KBM-7 (cell line): Measurements from ENCODE around the gene CACNB2.

ENCODE experiments used
- DNase-seq: peaks from one replicate; pipeline ENCODE4 v3.0.0-alpha.2; 2015
- in situ Hi-C: fragments of 300-500 bp; cut with MboI; formaldehyde crosslinking; loops from 2 replicates; pipeline ENCODE4 v1.14.3; 2020; ENCODE audit warnings: low sequenced_read_pairs, low pct_unique_long_range_greater_than_20kb, mixed read lengths

CACNB2 gene

DNA sequence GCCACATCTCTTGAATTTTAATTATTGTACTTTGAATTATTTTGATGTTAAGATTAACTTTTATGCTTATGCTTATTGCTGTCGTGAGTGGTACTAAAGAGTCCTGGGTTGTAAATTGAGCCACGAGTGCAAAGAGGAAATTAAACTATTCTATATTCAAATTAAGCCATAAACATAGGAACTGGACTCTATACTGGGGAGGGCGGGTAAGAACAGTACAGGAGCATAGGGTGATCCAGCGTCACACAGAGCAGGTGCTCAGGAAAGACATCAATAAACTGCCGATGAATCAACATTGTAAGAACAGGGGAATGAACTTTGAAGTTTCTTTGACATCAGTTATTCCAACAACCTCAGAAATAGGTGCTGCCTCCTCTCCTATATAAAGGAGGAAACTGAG lies 219.6 kb downstream of the CACNB2 start:
- in situ Hi-C loops, result no loop called here
- DNase-seq, result no peak

DNA sequence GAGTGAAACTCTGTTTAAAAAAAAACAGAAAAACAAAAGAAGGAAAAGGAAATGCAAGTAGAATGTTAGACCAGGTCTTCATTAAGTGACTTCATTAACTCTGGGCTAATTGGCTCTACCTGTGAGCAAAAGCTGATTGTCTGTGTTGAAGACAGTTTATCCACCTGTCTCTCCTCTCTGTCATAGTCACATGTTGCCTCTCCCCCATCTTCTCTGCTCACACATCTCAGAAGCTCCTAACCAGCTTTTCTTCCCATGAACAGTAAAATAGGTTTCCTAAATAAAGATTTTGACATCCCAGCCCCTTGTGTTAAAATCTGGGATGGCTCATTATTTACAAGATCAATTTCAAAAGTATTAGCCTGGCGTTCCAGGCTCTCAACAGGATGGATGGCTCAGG lies 222.7 kb downstream of the CACNB2 start:
- in situ Hi-C loops, result no loop called here
- no peak for DNase-seq

DNA sequence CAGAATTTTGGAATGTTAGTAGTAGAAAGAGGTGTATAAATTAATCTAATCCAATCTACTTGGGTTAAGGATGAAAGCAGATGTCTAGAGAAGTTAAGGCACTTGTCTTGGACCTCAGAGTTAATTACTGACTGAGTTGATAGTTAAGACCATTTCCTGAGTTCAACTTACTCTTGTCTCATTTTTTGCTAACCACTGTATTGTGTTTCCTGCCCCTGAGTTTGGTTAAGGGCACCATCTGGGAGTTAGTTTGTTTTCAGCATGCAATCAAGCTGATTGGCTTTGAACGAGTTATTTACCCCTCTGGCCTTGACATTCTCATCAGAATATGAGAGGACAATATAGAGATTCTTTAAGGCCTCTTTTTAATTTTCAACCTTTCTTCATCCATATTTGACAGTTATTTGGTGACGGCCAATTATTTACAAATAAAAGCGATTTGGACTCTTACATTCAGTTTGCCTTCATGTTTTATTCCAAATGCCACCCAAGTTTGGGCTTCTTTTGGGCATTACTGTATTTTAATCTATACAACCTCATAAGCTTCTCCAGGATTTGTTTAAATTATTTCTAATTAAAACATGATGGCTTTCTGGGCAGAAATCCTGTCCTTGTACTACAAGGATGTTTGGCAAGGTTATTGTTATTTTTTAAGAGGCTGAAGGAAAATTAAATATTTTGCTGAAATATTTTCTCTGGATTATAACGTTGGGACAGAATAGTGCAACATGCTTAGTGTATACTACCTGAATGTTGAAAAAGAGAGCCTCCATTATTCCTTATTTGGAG lies 225.0 kb downstream of the CACNB2 start:
- no peak for DNase-seq
- in situ Hi-C loops, result no loop called here

DNA sequence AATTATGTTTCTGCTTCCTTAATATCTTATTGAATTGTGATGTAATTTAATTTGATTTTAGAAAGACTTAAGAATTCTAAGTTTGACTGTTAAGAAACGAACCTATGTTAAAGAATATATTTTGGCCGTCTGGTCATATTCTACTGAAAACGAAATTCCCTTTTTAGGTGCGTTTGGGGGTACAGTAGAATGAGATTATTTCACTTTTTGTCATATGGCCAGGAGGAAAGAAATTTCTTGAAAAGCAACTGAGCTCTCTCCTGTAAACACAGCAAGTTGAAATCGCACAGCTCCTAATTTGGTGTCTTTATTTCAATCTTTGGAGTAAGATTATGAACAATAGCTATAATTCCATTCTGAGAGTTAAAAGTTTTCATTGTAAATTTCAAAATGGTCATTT lies 227.6 kb downstream of the CACNB2 start:
- no peak for DNase-seq
- in situ Hi-C loops, result no loop called here

DNA sequence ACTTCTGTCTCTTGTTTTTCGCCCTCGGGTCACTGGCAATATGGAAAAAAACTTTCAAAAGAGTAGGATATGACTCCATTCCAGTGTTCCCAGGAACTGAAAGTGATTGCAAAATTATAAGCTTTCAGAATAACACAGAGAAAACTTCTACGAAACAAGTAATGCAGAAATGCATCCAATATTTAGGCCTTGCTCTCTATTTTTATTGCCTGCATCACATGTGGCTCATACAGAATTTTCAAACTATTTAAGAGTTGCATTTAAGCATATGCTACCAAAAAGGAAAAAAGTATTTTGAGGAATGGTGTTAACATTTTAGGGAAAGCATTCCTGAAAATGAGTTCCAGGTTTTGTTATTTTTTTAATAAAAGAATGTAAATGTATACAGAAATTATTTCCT lies 228.0 kb downstream of the CACNB2 start:
- no peak for DNase-seq
- in situ Hi-C loops, result no loop called here

DNA sequence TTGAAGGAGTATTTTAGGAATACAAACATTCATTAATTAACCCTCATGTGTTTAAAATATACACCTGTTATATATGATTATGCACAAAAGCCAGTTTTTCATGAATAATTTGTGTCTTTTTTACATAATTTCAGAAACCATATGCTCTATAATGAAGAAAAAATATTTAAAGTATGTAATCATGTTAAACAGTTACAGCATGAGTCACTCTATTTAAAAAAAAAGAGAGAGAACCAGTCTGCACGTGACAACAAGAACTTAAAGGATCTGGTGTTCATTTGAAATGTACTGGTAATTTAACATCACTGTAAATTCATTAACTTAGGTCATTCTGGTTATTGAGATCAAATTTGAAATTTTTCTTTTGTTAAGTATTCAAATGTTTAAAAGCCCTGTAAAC lies 228.5 kb downstream of the CACNB2 start:
- DNase-seq, result no peak
- in situ Hi-C loops, result no loop called here

DNA sequence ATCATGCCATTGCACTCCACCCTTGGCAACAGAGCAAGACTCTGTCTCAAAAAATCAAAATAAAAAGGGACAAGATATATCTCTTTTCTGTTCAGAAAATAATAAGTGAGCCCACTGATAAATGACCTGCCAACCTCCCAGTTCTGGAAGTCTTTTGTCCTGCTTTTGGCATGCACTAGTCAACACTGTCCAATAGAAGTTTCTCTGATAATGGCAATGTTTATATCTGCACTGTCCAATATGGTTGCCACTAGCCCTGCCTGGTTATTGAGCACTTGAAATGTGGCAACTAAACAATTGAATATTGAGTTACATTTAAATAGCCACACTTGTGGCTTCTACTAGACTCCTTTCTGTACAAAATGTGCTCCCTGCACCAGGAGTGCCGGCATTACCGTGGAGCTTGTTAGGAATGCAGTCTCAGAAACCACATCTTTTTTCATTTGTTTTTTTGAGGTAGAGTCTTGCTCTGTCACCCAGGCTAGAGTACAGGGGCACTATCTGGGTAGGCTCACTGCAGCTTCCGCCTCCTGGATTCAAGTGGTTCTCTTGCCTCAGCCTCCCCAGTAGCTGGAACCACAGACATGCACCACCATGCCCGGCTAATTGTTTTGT lies 229.7 kb downstream of the CACNB2 start:
- DNase-seq, result no peak
- in situ Hi-C loops, result no loop called here

DNA sequence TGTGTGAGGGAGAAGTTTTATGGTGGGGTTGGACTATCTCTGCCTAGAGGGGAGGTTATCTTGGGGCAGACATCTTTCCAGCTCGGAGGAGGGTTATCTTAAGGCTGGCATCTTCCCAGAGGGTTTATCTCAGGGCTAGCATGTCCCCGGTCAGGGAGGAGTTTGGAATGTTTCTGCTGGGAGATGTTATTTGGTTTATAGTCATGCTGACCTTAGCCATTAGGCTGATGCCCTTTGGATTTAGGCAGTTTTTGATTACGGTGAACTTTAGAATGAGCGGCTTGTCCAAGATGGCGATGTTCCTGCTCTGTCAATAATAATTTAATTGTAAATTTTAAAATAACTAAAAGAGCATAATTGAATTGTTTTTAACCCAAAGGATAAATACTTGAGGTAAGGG lies 236.4 kb downstream of the CACNB2 start:
- in situ Hi-C loops, result no loop called here
- no peak for DNase-seq

DNA sequence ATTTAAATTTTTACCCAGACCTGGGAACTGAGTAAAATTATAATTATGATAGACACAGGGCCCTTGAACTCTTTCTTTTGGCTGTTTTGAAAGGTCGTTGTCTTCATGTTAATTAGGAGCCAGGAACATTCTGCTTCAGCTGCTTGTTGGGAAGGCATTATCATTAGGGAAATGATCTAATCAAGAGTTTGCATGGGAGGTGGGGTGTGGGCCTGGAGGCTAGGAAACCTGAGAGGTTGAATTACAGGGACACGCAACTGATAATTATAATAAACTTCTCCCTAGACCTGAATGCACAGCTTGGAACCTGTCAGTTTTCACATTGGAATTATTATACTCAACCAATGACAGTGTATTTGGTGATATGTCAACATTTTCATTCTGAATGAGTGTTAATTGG lies 237.7 kb downstream of the CACNB2 start:
- in situ Hi-C loops, result no loop called here
- no peak for DNase-seq

DNA sequence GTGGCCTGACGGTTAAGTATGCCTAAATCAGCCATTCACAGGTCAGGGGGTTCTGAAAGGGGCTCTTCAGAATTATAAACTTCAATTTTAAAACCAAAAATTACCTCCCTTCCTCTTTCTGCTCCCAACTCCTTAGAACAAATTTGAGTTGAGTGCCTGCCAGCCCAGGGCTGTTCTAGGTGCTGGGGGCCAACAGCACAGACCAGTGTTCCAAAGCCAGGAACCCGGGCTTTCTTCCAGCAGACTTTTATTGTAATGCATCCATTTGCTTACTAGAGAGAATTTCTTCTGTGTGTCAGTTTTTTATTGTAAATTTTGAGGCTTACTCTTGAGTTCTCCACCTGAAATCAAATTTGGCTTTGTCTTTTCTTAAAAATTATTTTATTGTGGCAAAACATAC lies 238.5 kb downstream of the CACNB2 start:
- DNase-seq, result no peak

DNA sequence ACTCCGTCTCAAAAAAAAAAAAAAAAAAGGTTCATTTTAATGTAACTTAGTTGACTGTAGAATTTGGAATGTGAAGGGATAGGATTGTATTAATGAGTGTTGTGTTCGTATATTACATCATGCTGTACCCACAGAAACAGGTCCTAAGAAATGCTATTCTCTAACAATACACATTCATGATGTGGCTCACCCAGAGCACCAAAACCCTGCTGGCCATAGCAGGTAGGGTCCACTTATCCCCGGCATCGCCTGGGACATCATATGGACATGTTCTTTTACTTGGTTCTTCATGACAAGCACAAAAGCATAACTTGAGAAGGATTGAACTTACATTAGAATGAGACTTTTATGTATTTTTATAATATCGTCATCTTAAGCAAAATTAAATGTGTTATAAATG lies 241.5 kb downstream of the CACNB2 start:
- DNase-seq, result no peak
- in situ Hi-C loops, result no loop called here

More for the DNA sequence above, 238.5 kb downstream of the CACNB2 start:
- in situ Hi-C loops, result no loop called here

DNA sequence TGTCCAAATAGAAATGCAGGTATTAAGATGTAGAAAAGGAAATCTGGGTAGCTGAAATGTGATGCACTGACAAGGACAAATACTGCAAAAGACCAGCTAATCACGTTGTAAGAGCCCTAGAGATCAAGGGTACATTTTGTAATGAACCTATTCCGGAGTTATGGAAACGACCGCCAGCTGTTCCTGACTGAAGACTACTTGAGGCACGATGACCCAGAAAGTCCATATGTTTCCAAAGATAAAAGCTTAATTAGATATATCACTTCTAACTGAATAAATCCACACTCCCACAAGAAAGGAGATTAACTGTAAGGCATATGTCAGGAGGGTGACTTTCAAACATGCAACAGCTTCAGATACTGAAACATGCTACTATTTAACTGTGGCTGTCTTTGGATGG lies 257.7 kb downstream of the CACNB2 start:
- in situ Hi-C loops, result no loop called here
- no peak for DNase-seq

DNA sequence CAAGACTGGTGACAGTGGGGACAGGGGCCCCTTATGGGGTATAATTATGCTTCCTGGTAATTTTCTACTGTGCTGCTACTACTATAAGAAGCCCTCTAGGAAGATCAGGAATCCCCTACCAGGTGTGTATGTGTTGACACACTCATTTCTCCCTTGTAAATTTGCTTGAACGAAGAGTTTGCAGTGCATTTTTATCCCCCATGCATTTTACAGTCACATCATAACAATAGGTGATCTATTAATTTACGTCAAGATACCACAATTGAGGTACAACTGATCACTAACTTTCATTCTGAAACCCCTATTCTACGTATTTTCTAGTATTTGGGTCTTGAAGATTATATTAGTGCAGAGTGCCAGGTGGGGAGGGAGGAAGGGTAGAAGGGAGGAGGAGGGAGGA lies 258.9 kb downstream of the CACNB2 start:
- in situ Hi-C loops, result no loop called here
- DNase-seq, result no peak

DNA sequence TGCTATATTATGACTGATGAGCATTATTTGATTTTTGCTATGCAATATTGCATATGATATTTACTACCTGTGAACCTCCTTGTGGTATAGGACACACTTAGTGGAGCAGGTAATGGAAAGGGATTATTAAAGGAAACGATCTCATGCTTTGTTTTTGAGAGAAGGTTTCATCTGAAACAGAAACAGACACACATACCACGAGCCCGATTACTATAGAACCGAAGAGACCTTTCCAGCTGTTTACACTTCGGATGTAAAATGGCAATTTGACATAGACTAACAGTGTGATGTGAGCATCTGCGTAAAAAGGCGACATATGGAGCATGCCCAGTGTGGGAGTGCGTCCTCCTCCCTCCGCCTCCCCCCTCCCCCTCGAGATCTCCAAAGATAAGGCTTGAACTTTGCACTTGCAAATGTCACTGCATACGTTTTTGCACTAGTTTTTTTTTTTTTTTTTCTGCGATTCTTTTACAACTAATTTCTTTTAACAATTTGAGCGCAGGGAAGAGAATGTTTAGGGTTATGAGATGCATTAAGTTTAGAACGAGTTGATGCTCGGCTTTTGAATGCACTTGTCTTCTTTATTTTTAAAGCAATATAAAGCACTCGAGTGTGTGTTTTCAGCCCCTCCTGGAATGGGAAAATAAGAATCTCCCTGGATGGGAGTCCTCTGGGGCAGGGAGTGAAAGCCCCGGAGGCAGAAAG lies 260.1 kb downstream of the CACNB2 start:
- DNase-seq, result no peak

DNA sequence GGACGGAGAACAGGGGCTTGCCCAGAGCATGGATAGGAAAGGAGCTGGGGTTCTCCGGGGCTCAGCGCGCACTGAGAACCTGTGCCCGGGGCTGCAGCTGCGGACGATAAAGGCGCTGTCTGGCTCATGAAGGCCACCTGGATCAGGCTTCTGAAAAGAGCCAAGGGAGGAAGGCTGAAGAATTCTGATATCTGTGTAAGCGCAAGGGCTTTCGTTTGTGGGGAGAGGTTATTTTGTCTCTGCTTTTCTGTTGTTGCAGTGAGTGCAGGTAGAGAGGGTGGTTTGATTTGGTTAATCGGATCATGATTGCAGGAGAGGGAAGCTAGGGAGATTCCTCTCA lies 260.7 kb downstream of the CACNB2 start:
- DNase-seq, result no peak
- in situ Hi-C loops, result no loop called here

More for the DNA sequence above, 260.1 kb downstream of the CACNB2 start:
- in situ Hi-C loops, result no loop called here

DNA sequence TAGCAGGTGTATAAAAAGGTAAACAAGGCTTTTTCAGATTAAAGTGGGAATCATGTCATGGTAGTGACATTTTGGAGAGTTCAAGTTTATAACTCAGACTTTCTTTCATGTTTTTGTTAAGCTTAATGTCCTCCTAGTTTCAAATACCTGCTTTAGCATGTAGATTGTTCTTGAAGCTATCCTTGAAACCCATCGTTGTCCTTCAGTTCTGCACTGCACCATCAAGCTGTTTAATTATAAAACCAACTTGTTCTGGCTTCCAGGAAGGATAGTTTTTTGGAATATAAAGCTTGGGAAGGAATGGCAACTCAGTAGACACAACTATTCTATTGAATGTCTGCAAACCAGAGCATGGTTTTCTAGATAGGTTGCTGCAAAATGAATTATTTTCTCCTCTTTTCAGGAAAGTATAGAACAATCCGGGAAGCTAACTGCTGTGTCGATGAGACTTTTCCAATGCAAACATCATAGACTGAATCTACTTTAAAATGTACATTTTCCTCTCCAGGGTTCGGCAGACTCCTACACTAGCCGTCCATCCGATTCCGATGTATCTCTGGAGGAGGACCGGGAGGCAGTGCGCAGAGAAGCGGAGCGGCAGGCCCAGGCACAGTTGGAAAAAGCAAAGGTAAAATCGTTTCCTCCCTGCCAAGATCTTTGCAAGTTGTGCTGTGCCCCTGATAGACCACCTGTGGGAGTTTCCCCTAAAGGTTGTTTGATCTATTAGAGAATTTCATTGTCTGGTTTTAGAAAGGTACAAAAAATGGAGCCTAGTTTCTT lies 261.4 kb downstream of the CACNB2 start:
- no peak for DNase-seq
- in situ Hi-C loops, result no loop called here

DNA sequence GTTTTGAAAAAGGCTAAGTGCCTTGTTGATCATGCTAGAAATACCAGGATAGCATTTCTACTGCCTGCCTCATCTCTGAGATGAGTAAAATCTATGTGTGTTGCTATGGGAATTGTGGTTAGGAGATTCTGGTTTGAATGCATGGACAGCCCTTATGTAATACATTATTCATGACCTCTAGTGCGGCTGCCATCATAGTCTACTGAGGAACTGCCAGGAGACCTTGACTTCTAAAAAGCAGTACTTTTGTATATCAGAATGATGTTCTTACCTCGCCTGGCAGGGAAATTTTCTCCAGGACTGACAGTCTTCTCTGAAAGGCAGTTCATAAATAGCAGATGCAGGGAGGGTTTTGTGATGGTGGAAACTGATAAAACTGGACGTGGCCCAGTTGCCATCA lies 262.6 kb downstream of the CACNB2 start:
- in situ Hi-C loops, result no loop called here
- no peak for DNase-seq

DNA sequence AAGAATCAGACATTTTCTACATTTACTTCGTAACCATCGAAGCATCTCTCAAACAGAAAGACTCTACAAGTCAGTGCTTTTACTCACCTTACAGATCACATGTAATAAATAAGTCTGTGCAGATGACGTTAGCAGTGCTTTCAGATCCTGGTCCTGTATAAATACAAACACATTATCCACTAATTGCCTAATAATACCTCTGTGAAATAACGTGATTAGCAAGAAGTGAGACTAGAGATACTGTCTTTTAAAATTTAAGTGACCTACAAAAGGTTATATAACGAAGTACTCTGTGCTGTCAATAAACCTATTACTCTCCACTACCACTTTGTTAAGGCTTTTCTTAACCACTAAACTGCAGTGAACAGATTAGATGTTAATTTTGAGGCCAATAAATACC lies 264.3 kb downstream of the CACNB2 start:
- no peak for DNase-seq
- in situ Hi-C loops, result no loop called here

DNA sequence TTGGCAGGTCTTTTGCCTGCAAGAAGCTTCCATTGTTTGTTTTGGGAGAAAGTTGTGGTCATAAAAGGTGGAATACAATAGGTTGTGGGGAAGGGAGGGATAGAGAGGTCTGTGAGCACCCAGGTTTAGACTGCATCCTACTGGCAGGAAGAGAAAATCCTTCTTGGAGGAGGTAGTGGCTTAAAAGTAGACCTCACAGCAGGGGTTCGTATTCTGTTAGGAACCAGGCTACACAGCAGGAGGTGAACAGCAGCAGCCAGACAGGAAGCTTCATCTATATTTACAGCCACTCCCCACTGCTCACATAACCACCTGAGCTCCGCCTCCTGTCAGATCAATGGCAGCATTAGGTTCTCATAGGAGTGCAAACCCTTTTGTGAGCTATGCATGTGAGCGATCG lies 265.9 kb downstream of the CACNB2 start:
- in situ Hi-C loops, result no loop called here
- DNase-seq, result peak; percentile 20
